ENCODE data around the gene NFKBIL1. TPM values are rescaled to one million over a fixed set of nuclear protein-coding genes. Genes with fewer than 3 reads are reported as not detected.

Gene NFKBIL1
- total and polyA plus RNA-seq, 9 of the 15 experiments (the other 6 are each of a cell fraction or from before 2014, with no cell fraction given), result 0.49 to 33.1 (median 7.6) TPM

- 0 out of 2 replicates have a peak, but pooled peaks have one; percentile 8 for TF ChIP-seq MGA (IDR thresholded peaks at IDR 0.05)
- TF ChIP-seq FOXK1 (CRISPR knock-in tag; IDR thresholded peaks at IDR 0.05; ENCODE audit: borderline replicate concordance), result no peak
- TF ChIP-seq MECOM (CRISPR knock-in tag; IDR thresholded peaks at IDR 0.05), result 0 out of 2 replicates have a peak, but pooled peaks have one; percentile 6
- peak; percentile 93 for TF ChIP-seq KLF1 (tag; IDR thresholded peaks at IDR 0.05)
- TF ChIP-seq ZNF263 (CRISPR knock-in tag; IDR thresholded peaks at IDR 0.05; ENCODE audit: borderline replicate concordance), result no peak
- TF ChIP-seq FOXM1 (IDR thresholded peaks at IDR 0.05; ENCODE audit: low read depth), result peak; percentile 68; the same call in 1 of the 2 replicates
- no peak; the same call in 1 of the 2 replicates for TF ChIP-seq FOXM1 (CRISPR knock-in tag; IDR thresholded peaks at IDR 0.05; ENCODE audit: low read depth)
- peak; percentile 89 for TF ChIP-seq ZBTB12 (CRISPR knock-in tag; IDR thresholded peaks at IDR 0.05)
- peak; percentile 42 to 60 for TF ChIP-seq AFF1 (IDR thresholded peaks at IDR 0.05; ENCODE audit: low read depth in 1 of 2, partially characterized antibody in 2 of 2)
- TF ChIP-seq ZBTB8A (IDR thresholded peaks at IDR 0.05; ENCODE audit: partially characterized antibody), result no peak
Measured at GRCh38 chr6:31546958-31547726, at the start of gene NFKBIL1 (continued).
